Smooth muscle cell of the brain vasculature (primary cell): ENCODE results near the gene CBL.

ENCODE experiments used
- DNase-seq: peaks from one replicate; pipeline ENCODE4 v3.0.0-alpha.2; 2012; ENCODE audit warnings: low read depth, low spot score

Gene CBL

GRCh38 chr11:119266517-119267255, 60.5 kb downstream of the CBL start:
- no peak for DNase-seq

DNA sequence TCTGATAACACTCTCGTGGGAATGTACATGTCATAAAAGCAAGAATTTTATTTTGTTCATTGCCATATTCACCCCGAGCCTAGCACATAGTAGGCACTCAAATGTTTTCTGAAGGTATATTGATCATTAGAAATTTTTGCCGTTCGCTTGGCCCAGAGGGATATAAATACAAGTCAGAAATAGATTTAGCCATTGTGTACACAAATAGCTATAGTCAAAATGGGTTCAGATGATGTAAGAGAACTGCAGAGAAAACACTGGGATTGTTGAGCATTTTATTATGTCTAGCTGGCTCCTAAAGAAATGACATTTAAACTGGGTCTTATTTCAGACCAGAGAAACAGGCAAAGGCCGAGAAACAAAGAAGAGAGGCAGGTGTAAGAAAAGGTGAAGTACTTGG, 61.5 kb downstream of the CBL start:
- no peak for DNase-seq

DNA sequence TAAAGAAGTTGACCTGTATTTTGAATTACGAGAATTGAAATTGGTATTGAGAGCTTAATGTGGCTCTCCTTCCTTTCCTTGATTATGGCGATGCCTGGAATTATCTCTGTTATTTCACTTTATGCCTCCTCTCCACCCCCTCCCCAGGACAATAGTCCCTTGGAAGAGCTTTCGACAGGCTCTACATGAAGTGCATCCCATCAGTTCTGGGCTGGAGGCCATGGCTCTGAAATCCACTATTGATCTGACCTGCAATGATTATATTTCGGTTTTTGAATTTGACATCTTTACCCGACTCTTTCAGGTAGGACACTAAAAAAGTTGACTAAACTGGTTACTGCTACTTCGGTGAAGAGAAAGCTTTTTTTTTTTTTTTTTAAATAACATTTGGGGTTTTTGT, 67.6 kb downstream of the CBL start:
- no peak for DNase-seq

GRCh38 chr11:119277660-119278059, 71.5 kb downstream of the CBL start:
- DNase-seq = no peak

- no peak for DNase-seq
Measured at GRCh38 chr11:119282495-119282894, 76.4 kb downstream of the CBL start.

DNA sequence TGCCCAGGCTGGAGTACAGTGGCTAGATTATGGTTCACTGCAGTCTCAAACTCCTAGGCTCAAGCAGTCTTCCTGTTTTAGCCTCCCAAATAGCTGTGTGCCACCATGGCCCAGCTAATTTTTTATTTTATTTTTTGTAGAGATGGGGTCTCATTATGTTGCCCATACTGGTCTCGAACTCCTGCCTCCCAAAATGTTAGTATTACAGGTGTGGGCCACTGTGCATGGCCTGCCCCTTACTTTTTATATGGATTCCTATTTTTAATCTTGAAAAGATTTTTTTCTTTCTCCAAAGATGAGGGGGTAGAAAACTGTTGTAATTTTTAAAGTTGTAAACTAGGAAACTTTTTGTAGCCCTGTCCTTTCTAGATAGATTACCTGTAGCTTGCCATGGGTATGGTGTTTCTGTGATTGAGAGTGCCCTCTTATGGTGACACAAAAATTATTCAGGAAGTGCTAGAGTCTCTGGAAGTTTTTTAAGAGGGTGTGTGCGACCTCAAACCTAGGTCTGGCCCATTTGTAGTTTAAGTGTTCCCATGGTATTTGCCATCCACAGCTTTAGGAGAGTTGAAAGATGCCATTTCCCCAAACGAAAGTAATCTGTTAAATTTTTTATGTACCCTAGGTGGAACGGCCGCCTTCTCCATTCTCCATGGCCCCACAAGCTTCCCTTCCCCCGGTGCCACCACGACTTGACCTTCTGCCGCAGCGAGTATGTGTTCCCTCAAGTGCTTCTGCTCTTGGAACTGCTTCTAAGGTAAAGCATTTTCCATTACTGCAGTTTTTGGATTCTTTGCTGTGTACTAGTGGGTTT, 78.4 kb downstream of the CBL start:
- DNase-seq = no peak

- DNase-seq = no peak
Measured at GRCh38 chr11:119285431-119285830, 79.3 kb downstream of the CBL start.

DNA sequence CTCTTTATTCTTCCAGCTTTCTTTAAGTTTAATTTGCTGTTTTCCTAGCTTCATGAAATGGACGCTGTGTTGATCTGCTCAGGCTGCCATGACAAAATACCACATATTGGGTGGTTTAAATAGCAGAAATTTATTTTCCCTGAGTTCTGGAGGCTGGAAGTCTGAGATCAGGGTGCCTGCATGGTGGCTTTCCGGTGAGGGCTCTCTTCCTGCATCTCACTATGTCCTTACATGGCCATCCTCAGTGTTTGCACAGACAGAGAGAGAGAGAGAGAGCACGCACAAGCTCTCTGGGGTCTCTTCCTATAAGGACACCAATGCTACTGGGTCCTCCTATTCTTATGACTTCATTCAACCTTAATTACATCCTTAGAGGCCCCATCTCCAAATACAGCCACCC, 82.1 kb downstream of the CBL start:
- DNase-seq = no peak

DNA sequence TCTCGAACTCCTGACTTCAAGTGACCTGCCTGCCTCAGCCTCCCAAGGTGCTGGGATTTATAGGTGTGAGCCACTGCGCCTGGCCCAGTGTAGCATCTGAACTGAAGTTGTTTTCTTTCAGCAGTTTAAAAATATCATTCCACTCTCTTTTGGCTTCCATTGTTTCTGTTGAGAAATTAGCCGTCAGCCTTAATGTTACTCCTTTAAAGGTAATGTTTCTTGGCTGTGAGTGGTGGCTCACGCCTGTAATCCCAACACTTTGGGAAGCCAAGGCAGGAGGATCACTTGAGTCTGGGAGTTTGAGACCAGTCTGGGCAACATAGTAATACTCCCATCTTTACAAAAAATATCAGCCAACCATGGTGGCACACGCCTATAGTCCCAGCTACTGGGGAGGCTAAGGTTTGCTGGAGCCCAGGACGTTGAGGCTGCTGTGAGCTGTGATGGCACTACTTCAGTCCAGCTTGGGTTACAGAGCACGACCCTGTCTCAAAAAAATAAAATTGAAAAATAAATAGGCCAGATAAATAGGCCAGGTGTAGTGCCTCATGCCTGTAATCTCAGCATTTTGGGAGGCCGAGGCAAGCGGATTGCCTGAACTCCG, 84.9 kb downstream of the CBL start:
- DNase-seq = no peak

GRCh38 chr11:119293461-119293860, 87.3 kb downstream of the CBL start:
- no peak for DNase-seq

- no peak for DNase-seq
Measured at GRCh38 chr11:119295178-119295577, 89.0 kb downstream of the CBL start.

- DNase-seq = no peak
Measured at GRCh38 chr11:119297938-119298337, 91.8 kb downstream of the CBL start.

- DNase-seq = no peak
Measured at GRCh38 chr11:119298726-119299125, 92.6 kb downstream of the CBL start.

DNA sequence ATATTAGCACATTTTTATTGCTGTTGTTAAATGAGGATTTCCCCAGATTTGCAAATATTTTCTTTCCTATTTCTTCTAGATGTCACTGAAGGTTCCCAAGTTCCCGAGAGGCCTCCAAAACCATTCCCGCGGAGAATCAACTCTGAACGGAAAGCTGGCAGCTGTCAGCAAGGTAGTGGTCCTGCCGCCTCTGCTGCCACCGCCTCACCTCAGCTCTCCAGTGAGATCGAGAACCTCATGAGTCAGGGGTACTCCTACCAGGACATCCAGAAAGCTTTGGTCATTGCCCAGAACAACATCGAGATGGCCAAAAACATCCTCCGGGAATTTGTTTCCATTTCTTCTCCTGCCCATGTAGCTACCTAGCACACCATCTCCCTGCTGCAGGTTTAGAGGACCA, 93.3 kb downstream of the CBL start:
- no peak for DNase-seq

- no peak for DNase-seq
Measured at GRCh38 chr11:119300198-119300964, 94.2 kb downstream of the CBL start.

DNA sequence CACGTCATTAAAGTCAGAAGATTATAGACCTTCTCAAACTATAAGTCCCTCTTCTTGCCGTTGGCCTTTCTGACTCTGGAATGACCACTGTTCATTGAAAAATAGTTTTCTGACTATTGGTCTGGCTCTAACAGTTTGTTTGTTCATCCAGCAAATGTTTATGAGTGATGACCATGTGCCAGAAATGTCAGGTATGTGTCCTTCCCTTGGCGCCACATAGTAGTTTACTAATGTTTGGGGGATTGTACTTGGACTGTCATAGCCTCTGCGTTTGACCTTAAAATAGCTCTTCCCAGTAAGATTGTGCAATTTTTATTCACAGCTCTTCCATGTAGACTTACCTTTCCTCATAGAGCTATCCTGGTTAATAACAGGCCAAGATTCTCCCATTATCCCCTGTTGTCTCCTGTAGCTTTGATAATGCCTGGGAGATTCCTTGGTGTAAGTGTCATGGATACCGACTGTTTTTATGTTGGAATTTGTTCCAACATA, 97.1 kb downstream of the CBL start:
- DNase-seq = no peak

DNA sequence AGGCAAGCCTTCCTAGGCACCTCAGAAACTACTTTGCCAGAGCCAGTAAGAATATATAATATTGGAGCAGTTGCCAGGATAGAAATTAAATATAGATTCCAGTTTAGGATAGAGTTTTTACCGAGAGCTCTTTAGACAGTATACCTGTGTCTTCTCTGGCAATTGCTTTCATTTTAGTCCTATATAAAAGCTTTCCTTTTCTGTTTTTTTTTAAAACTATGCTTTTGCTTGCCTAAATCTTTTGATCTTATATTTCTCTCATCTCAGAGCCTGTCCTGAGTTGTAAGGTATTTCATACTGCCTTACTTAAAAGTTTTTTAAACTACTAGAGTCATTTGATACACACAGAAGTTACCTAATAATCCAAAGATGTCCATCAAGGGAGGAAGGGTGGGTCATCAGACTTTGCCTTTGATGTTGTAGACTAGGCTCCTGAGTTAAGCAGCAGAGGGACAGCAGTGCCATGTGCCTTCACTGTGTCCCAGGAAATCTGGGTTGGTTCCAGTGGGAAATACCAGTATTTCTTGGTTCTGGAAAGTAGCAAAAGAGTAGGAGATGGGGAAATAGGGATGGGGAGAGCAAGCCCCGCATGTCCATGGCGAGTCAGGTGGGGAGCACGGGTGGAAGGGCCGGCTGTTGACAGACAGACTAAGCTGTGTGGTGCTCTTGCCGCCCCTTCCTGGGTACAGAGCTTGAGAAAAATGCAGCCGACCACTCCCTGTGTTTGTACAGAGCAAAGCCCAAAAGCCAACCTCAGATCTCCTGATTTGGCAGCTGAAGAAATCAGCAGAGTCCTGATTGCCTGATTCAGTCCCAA, 99.6 kb downstream of the CBL start:
- DNase-seq = no peak

DNA sequence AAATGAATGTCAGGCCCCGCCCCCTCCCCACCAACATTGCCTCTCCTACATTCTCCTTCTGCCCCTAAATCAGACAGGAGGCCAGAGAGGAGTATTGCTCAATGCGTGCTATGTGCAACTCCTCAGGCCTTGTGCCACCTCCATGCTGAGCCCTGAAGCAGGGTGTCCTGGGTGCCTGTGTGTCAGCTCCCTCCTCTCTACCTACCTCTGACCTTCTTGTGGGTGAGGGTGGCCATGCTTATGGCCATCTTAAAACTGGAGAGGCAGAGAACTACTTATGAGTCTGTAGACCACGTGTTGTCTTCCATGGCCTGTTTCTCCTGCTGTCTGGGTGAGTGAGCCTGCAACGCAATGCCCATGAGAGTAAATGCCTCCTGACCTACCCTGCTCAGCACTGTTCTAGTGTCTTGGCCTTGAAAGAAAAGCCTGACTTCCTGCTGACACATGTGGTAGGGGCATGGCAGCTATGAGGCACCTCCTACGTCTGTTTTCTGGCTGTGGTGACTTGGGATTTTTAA, 100.3 kb downstream of the CBL start:
- no peak for DNase-seq

GRCh38 chr11:119307219-119307618, 101.1 kb downstream of the CBL start:
- DNase-seq = no peak

DNA sequence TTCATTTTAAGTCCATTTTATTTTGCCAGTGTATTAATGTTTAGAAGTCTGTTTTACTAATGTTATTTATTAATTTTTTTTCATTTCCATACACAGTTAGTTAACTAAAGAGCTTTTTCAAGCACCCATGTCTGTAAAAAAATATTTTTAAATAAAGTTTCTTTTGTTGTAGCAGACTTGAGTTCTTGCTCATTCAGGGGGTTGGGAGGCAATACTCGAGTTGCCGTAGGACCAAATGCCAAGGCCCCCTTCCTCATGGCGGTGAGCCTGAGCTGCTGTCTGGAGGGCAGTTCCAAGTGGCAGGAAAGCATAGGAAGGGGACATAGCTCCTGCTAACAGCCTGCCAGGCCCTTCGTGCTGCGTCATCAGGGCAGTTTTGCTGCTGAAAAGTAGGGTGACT, 101.8 kb downstream of the CBL start:
- DNase-seq = no peak

DNA sequence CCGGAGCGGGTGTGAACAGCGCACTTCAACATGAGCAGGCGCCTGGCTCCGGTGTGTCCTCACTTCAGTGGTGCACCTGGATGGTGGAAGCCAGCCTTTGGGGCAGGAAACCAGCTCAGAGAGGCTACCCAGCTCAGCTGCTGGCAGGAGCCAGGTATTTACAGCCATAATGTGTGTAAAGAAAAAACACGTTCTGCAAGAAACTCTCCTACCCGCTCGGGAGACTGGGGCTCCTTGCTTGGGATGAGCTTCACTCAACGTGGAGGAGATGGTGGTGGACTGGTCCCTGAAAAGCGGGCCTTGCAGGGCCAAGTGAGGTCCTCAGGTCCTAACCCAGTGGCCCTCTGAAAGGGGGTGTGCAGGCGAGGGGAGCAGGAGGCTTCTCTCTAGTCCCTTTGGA, 103.3 kb downstream of the CBL start:
- no peak for DNase-seq
